Embryonic facial prominence (tissue), 1 donor: ENCODE measurements around the gene KCND1.
"Not testable (repeated sequence)": the region's sequence is repeated elsewhere in the genome, so short reads cannot be mapped to it uniquely, and the experiment has no call there.

Experiments
- DNase-seq: peaks from one replicate; pipeline ENCODE4 v3.0.0-alpha.2; 2016; ENCODE audit errors: extremely low spot score

KCND1 gene

GRCh38 chrX:48971249-48972219 is at the start of gene KCND1:
Gene KCND1, minus strand, starts transcription at chrX:48971844. Its CDS starts 1,573 bp downstream, at chrX:48970271.
- no peak for DNase-seq

GRCh38 chrX:49019599-49020249 is 48.1 kb upstream of the KCND1 start:
- DNase-seq: no peak

GRCh38 chrX:49019050-49019449 is 47.4 kb upstream of the KCND1 start:
- DNase-seq: no peak

DNA sequence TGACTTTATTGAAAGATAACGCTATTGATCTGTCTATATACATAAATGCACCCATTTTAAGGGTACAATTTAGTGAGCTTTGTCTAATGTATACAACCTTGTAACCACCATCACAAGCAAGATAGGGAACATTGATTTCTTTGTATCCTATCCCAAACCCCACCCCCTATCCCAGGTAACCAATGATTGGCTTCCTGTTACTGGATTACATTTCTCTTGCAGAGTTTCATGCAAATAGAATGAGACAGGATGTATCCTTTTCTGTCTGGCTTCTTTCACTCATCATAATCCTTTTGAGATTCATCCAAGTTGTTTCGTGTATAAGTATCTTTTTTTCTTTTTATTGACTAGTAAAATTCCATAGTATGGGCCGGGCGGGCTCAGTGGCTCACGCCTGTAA is 32.1 kb upstream of the KCND1 start:
- DNase-seq: no peak

DNA sequence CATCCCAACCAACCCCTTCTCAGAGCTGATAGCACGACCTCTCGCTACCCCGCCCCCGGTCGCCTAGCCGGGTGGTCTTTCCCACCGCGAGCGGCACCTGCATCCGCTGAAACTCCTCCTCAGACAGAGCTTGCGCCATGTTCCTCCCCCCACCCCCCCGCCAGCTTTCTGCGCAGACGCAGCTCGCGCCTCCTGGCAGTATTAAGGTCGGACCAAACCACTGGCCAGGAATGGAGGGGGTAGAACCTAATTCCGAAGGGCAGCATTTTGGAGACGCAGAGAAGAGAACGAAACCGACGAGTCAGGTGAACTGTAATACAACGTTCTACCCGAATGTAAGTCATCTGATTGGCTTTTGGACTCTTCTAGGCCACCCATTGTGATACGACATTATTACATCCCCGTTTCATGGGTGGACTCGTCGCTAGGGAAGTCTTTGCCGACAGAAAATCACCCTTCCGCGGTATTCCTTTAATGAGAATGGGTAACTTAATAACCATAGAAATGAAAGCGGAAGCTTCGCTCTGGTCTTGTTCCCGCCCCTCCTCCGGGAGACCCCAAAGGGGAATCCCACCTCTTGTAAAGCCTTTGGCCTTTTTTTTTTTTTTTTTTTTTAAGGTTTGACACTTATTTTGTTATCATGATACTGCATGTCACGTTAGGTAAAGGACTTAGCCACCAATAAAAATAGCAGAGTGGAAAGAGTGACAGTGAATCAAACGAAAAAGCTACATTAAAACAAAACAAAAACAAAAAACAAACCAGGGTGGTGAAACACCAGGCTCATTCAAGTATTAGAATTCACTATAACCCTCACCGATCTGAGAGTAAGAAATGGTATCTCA is 30.7 kb upstream of the KCND1 start, which contains the start of gene GRIPAP1:
Gene GRIPAP1 (minus strand): TSS at position 174 of the 845 bp plus-strand sequence. CDS start 35 bp downstream, at position 139.
- DNase-seq: peak; percentile 59

DNA sequence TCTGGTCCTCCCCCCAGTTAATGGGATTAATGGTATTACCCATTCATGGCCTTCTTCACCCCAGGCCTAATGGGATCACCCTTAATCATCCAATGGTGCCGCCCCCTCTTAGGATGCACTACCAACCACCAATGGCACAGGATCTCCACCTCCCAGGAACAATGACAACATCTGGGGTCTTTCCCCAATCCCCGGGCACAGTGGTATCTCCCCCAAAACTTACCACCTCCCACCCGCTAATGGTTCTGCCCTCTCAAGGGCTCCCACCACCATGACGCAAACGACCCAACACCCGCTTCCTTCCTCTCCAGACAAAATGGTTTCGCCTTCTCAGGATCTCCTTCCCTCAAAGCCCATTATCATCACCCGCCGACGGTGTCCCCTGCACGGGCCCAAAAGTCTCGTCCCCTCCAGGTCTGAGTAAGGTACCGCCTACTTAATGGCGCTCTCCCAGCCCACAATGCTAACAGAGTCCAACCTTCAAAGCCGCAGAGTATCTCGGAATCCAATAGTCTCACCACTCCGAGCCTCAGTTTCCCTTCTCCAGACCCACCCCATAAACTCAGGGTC is 30.0 kb upstream of the KCND1 start:
- DNase-seq: peak; percentile 6

- DNase-seq: no peak
Observed at GRCh38 chrX:49000636-49001035, 29.0 kb upstream of the KCND1 start.

GRCh38 chrX:48999030-48999429 is 27.4 kb upstream of the KCND1 start:
- DNase-seq: no peak

GRCh38 chrX:48998391-48998790 is 26.7 kb upstream of the KCND1 start:
- DNase-seq: no peak

DNA sequence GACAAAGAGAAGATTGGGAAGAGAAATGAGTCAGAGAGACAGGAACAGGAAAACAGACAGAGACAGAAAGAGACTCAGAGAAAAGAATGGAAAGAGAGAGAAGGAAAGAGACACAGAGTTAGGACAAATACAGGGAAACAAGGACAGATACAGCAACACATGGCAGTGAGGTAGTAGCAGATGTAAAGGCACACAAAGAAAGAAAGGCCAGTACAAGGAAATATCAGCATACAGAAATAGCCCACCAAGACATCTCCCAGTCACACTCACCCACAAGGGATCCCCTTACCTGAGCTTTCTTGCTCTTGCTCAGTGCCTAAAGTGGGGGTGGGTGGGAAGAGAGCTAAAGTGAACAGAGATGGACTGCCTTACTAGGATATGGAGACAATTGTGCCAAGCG is 26.2 kb upstream of the KCND1 start:
- no peak for DNase-seq

DNA sequence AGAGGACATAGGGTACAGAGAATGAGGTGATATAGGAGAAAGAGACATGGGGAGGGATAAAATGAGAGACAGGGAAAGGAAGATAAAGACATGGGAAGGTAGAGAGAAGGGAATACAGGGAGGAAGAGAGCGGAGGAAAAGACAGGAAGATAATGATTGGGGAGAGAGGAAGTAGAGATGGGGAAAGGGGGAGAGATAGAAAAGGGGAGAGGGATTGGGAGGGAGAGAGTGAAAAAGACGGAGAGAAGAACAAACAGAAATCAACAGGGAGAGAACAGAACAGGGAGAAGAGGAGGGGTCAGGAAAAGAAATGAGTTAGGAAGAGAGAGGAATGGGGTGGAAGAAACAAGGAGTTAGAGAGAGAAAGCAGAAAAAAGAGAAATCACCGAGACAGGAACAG is 25.8 kb upstream of the KCND1 start:
- DNase-seq: no peak

GRCh38 chrX:48996969-48997368 is 25.3 kb upstream of the KCND1 start:
- DNase-seq: no peak

DNA sequence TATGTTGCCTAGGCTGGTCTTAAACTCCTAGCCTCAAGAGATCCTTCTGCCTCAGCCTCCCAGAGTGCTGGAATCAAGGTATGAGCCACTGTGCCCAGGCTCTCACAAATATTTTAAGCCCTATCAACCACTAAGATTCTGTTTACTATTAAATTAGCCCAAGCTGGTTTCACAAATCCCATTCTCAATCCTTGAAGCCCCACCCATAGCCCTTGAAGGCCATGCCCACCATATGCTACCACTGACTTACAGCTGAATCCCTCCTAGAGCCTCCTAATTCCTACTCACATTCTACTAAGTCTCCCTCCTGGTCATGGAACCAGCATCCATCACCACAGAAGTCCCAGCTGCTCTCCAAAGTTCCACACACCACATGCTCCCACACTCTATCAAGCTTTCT is 20.7 kb upstream of the KCND1 start:
- DNase-seq: no peak

DNA sequence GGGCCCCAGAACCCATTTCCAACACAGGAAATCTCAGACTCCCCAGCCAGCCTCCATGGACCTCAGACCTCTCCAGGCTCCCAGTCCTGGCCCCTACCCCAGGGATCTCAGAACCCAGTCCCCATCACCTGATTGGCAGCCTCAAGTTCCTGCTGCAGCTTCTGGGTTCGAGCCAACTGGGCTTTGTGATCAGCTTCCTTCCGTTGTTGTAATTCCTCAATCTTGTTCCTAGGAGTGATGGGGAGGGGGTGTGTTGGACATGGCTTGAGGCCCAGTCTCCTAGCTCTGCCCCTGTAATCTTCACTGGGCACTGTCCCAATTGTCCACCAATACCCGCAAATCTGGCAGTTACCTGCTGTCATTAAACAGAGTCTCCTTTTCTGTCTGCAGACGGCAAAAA is 17.8 kb upstream of the KCND1 start:
- DNase-seq: no peak

- DNase-seq: no peak
Observed at GRCh38 chrX:48983896-48984295, 12.3 kb upstream of the KCND1 start.

DNA sequence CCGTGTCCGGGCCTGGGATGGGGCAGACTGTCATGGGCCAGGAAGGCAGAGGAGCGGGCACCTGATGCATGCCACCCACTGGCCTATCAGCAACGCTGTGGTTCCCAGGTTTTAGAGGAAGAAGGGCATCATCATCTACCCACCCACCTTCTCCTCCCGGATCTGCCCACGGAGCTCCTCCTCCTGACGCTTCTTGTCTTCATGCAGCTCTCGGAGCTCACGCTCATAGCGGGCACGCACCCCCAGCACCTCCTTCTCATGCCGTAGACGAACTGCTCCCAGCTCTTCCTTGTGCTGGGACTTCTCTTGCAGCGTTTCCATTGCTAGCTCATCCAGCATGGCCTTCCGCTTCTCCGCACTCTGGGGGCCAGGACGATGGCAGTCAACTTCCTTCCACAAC is 11.4 kb upstream of the KCND1 start:
- DNase-seq: no peak

DNA sequence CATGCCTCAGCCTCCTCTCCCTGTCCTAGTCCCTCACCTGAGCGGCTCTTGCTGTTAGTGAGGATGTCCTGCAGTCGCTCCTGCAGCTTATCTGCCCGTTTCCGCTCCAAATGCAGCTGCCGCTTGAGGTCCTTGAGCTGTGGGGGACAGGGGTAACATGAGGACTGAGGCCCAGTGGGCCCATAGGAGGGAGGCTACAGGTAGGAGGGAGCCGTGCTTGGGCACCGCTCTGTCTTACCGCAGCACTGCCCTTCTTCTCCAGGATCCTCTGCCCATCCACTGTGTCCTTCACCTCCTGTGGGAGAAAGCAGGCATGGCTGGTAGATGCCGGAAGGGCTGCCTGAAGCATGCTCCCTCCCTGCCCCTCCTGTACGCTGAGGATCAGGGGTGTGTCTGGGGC is 9.5 kb upstream of the KCND1 start:
- DNase-seq: no peak

GRCh38 chrX:48980341-48980740 is 8.7 kb upstream of the KCND1 start:
- not testable (repeated sequence) for DNase-seq

GRCh38 chrX:48978226-48978625 is 6.6 kb upstream of the KCND1 start:
- DNase-seq: no peak

DNA sequence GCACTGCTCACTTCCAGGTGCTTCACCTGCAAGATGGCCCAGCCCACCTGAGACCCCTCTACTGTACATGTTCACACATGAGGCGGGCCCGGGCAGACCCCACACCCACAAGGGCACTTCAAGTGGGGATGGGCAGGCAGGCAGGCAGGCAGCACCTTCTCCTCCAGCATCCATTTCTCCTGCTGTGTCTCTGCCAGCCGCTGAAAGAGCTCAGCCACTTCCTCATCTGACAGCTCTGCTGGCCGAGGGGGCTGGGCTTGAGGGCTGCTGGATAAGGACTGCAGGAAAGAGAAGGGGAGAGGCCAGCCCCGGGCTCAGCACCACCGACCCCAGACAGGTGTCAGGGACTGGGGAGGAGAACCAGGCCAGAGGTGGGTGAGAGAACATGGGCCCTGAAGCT is 4.4 kb upstream of the KCND1 start:
- no peak for DNase-seq

DNA sequence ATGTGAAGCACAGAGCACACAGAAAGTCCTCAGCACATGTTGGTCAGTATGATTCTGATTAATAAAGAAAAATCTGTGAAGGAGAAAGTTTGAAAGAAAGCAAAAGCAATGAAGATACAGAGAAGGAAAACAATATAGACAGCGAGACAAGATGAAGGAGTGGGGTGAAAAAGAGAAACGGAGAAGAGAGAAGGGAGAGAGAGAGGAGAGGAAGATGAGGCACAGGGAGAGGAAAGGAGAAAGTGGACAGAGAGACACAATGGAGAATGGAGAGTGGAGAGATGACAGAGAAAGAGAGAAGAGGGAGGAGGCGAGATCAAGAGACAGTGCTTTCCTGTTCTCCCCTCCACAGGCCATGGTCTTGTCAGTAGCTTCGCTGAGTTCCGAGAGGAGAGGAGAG is 3.9 kb upstream of the KCND1 start:
- DNase-seq: no peak

- DNase-seq: no peak
Observed at GRCh38 chrX:48975041-48975440, 3.4 kb upstream of the KCND1 start.
